Liver (tissue), 9 donors: ENCODE data around the gene CST4. TPM values are rescaled to one million over a fixed set of nuclear protein-coding genes. Genes with fewer than 3 reads are reported as not detected.

Experiments used
- DNase-seq: peaks from one replicate; pipeline ENCODE4 v3.0.0-alpha.2; 2017; ENCODE audit warnings: low spot score
- H3K27ac ChIP-seq, 2 donors: one replicate each; pipeline ENCODE4 v1.7.0; 2013; ENCODE audit warnings: inconsistent platforms in 2 of 2, low read length in 2 of 2, control low read depth in 1 of 2, low read depth in 1 of 2, mild to moderate bottlenecking in 1 of 2
- H3K27me3 ChIP-seq, 4 donors: one replicate each; pipeline versions ENCODE4 v1.6.1 to v1.7.0; 2013; ENCODE audit warnings: low read length in 3 of 4, inconsistent platforms in 1 of 4, mild to moderate bottlenecking in 1 of 4, moderate library complexity in 1 of 4; ENCODE audit not compliant: control insufficient read depth in 4 of 4, insufficient read depth in 4 of 4
- H3K36me3 ChIP-seq, 4 donors: one replicate each; pipeline versions ENCODE4 v1.6.1 to v1.7.0; 2013; ENCODE audit warnings: low read length in 3 of 4, mild to moderate bottlenecking in 3 of 4, low read depth in 1 of 4, moderate library complexity in 1 of 4; ENCODE audit not compliant: control insufficient read depth in 4 of 4, insufficient read depth in 3 of 4
- H3K4me1 ChIP-seq, 4 donors: one replicate each; pipeline versions ENCODE4 v1.6.1 to v1.7.0; 2013; ENCODE audit warnings: low read length in 3 of 4, mild to moderate bottlenecking in 3 of 4, moderate library complexity in 1 of 4; ENCODE audit not compliant: control insufficient read depth in 4 of 4, insufficient read depth in 4 of 4
- H3K4me3 ChIP-seq, 3 donors: one replicate each; pipeline versions ENCODE4 v1.6.1 to v1.7.0; 2013; ENCODE audit warnings: low read length in 3 of 3, control low read depth in 1 of 3, low read depth in 1 of 3, mild to moderate bottlenecking in 1 of 3
- H3K9ac ChIP-seq, 2 donors: one replicate each; pipeline ENCODE4 v1.7.0; 2013; ENCODE audit warnings: low read length in 2 of 2, mild to moderate bottlenecking in 2 of 2, moderate library complexity in 2 of 2, control low read depth in 1 of 2, low read depth in 1 of 2
- H3K9me3 ChIP-seq, 4 donors: one replicate each; pipeline versions ENCODE4 v1.6.1 to v1.7.0; 2013; ENCODE audit warnings: low read length in 3 of 4; ENCODE audit not compliant: control insufficient read depth in 4 of 4
- CTCF ChIP-seq: fragments of 150-350 bp; IDR thresholded peaks from 2 replicates; pipeline ENCODE4 v1.5.1; 2017; ENCODE audit warnings: improper control_type of control experiment, low read depth, low read length; ENCODE audit not compliant: missing input control
- FOXA2 ChIP-seq: IDR thresholded peaks from 2 replicates; pipeline ENCODE4 v1.6.1; 2016; ENCODE audit warnings: antibody characterized with exemption
- HNF4A ChIP-seq, 2 donors: conservative IDR thresholded peaks; 2 replicates each; pipeline ENCODE4 v1.6.1; 2016; ENCODE audit warnings: antibody characterized with exemption in 2 of 2, mild to moderate bottlenecking in 2 of 2
- HNF4G ChIP-seq: IDR thresholded peaks from 2 replicates; pipeline ENCODE4 v1.6.1; 2016; ENCODE audit warnings: antibody characterized with exemption
- JUND ChIP-seq, 2 donors: IDR thresholded peaks; 2 replicates each; pipeline ENCODE4 v1.6.1; 2016; ENCODE audit warnings: antibody characterized with exemption in 2 of 2
- NR2F2 ChIP-seq: IDR thresholded peaks from 2 replicates; pipeline ENCODE4 v1.6.1; 2016; ENCODE audit warnings: antibody characterized with exemption
- RAD21 ChIP-seq, 2 donors: IDR thresholded peaks; 2 replicates each; pipeline ENCODE4 v1.6.1; 2016; ENCODE audit warnings: antibody characterized with exemption in 2 of 2, mild to moderate bottlenecking in 2 of 2
- RXRA ChIP-seq, 2 donors: IDR thresholded peaks; 2 replicates each; pipeline ENCODE4 v1.6.1; 2017 to 2018; ENCODE audit warnings: antibody characterized with exemption in 2 of 2, mild to moderate bottlenecking in 1 of 2
- SP1 ChIP-seq: IDR thresholded peaks from 2 replicates; pipeline ENCODE4 v1.6.1; 2018; ENCODE audit warnings: antibody characterized with exemption, mild to moderate bottlenecking
- YY1 ChIP-seq: IDR thresholded peaks from 2 replicates; pipeline ENCODE4 v1.6.1; 2016; ENCODE audit warnings: antibody characterized with exemption, mild to moderate bottlenecking
- WGBS: extraction: QIAGEN DNeasy Blood & Tissue Kit; methylation state at CpG from one replicate; pipeline ENCODE4 v1.1.7; 2013; 5-methylcytosine and 5-hydroxymethylcytosine counted together
- polyA plus RNA-seq, 2 donors: library from polyadenylated mRNA; stranded (reverse) in 1 of 2; unstranded in 1 of 2; fragments of 200-250 nt in 1 of 2; fragments of >200 nt in 1 of 2; fragmentation: Nextera tagmentation in 1 of 2; extraction: Ambion mirVana in 1 of 2; gene quantifications; one replicate each; pipeline versions ENCODE4 v1.2.1 to v1.2.3, GENCODE V29; 2013 to 2015
- total RNA-seq, 2 donors: library from RNA; depleted of rRNA; stranded (reverse); fragments of >200 nt; gene quantifications; one replicate each; pipeline ENCODE4 v1.2.3, GENCODE V29; 2014
- TF ChIP-seq, protein P1 (sequence below): IDR thresholded peaks from 2 replicates; pipeline ENCODE4 v1.6.1; 2016; ENCODE audit warnings: antibody characterized with exemption, mild to moderate bottlenecking
- TF ChIP-seq, protein P2 (sequence below): IDR thresholded peaks from 2 replicates; pipeline ENCODE4 v1.6.1; 2016; ENCODE audit warnings: antibody characterized with exemption
- TF ChIP-seq, protein P3 (sequence below): IDR thresholded peaks from 2 replicates; pipeline ENCODE4 v1.6.1; 2016; ENCODE audit warnings: antibody characterized with exemption
- donor health status: healthy.
- donor health status: healthy.
- donor health status: healthy.
- donor health status: healthy.
- donor health status: healthy.

Gene CST4
- total and polyA plus RNA-seq, 4 donors, result not detected

- TF ChIP-seq, protein P1, sequence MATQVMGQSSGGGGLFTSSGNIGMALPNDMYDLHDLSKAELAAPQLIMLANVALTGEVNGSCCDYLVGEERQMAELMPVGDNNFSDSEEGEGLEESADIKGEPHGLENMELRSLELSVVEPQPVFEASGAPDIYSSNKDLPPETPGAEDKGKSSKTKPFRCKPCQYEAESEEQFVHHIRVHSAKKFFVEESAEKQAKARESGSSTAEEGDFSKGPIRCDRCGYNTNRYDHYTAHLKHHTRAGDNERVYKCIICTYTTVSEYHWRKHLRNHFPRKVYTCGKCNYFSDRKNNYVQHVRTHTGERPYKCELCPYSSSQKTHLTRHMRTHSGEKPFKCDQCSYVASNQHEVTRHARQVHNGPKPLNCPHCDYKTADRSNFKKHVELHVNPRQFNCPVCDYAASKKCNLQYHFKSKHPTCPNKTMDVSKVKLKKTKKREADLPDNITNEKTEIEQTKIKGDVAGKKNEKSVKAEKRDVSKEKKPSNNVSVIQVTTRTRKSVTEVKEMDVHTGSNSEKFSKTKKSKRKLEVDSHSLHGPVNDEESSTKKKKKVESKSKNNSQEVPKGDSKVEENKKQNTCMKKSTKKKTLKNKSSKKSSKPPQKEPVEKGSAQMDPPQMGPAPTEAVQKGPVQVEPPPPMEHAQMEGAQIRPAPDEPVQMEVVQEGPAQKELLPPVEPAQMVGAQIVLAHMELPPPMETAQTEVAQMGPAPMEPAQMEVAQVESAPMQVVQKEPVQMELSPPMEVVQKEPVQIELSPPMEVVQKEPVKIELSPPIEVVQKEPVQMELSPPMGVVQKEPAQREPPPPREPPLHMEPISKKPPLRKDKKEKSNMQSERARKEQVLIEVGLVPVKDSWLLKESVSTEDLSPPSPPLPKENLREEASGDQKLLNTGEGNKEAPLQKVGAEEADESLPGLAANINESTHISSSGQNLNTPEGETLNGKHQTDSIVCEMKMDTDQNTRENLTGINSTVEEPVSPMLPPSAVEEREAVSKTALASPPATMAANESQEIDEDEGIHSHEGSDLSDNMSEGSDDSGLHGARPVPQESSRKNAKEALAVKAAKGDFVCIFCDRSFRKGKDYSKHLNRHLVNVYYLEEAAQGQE, result no peak
- TF ChIP-seq NR2F2 (no peak), JUND (IDR thresholded peaks at IDR 0.05) (no peak), SP1 (no peak), RXRA (IDR thresholded peaks at IDR 0.05) (no peak), FOXA2 (no peak), RAD21 (IDR thresholded peaks at IDR 0.05) (no peak), HNF4A (conservative IDR thresholded peaks at IDR 0.05) (no peak), YY1 (no peak), HNF4G (no peak)
- TF ChIP-seq, protein P2, sequence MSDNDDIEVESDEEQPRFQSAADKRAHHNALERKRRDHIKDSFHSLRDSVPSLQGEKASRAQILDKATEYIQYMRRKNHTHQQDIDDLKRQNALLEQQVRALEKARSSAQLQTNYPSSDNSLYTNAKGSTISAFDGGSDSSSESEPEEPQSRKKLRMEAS, result no peak
- TF ChIP-seq, protein P3, sequence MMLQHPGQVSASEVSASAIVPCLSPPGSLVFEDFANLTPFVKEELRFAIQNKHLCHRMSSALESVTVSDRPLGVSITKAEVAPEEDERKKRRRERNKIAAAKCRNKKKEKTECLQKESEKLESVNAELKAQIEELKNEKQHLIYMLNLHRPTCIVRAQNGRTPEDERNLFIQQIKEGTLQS, result no peak
These were observed 44.7 kb downstream of the CST4 start (continued) for GRCh38 chr20:23644164-23644563.

DNA sequence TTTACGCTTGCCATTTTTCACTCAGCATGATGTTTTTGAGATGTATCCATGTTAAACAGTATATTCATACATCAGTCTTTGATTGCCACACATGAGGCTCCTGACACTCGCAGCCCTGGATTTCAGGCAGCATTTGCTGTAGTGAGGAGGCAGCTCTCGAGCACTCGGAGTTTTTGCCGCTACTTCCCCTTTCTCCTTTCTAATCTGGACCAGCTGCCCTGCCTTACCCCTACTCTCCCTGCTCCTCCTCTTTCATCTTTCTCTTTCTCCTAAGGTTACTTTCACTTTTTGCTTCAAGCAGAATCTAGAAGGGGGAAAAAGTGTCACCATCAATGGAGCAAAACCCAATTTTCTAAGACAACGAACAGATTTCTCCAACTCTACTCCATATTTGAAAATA lies 45.2 kb downstream of the CST4 start:
- Histone ChIP-seq H3K27ac (no peak overlapping the region), H3K36me3 (peaks cover 0 to 1% (median 0%) of the 10 kb centered on the region in 4 donors), H3K27me3 (no peaks in the 10 kb centered on the region), H3K9me3 (no peaks in the 10 kb centered on the region), H3K9ac (no peak overlapping the region), H3K4me1 (peaks cover 0 to 4% (median 1%) of the 10 kb centered on the region in 4 donors), H3K4me3 (no peak overlapping the region)
- WGBS, result 82% methylated on average over 6 of the region's 6 CpGs
- no peak for DNase-seq
- TF ChIP-seq RXRA (IDR thresholded peaks at IDR 0.05) (no peak), YY1 (no peak), JUND (IDR thresholded peaks at IDR 0.05) (no peak), SP1 (no peak), CTCF (no peak)

GRCh38 chr20:23641936-23642751 lies 46.7 kb downstream of the CST4 start:
- 70% methylated on average over 12 of the region's 12 CpGs for WGBS
- no peak overlapping the region for H3K4me3 ChIP-seq
- no peak overlapping the region for H3K27ac ChIP-seq
- no peaks in the 10 kb centered on the region for H3K9me3 ChIP-seq
- TF ChIP-seq RAD21 (IDR thresholded peaks at IDR 0.05) (no peak), NR2F2 (peak; percentile 9), RXRA (IDR thresholded peaks at IDR 0.05) (peak in 1 of 2 donors; percentile 29)
- peaks cover 0 to 4% (median 1%) of the 10 kb centered on the region in 4 donors for H3K4me1 ChIP-seq
- H3K27me3 ChIP-seq, result no peaks in the 10 kb centered on the region
- H3K36me3 ChIP-seq, result peaks cover 0 to 1% (median 0%) of the 10 kb centered on the region in 4 donors
- H3K9ac ChIP-seq, result no peak overlapping the region
- no peak for DNase-seq
